NT2/D1 (cell line): ENCODE measurements around the gene SPN.
"Not testable (repeated sequence)": the region's sequence is repeated elsewhere in the genome, so short reads cannot be mapped to it uniquely, and the experiment has no call there.

Source experiments
- DNase-seq: peaks from one replicate; pipeline ENCODE4 v3.0.0-alpha.2; 2011; ENCODE audit warnings: low read depth, low spot score
- H3K27me3 ChIP-seq: 2 replicates; pipeline ENCODE4 v1.6.0; 2011; ENCODE audit warnings: mild to moderate bottlenecking; ENCODE audit not compliant: insufficient read length, insufficient read depth
- H3K36me3 ChIP-seq: 2 replicates; pipeline ENCODE4 v1.6.1; 2011; ENCODE audit warnings: mild to moderate bottlenecking, low read length, mixed read lengths; ENCODE audit not compliant: insufficient read depth, insufficient read length
- H3K4me1 ChIP-seq: 2 replicates; pipeline ENCODE4 v1.5.1; 2011; ENCODE audit not compliant: insufficient read depth, insufficient read length
- H3K4me3 ChIP-seq: 2 replicates; pipeline ENCODE4 v1.5.1; 2011; ENCODE audit warnings: low read depth; ENCODE audit not compliant: insufficient read length
- H3K9ac ChIP-seq: 2 replicates; pipeline ENCODE4 v1.6.0; 2011; ENCODE audit warnings: low read depth; ENCODE audit not compliant: insufficient read length
- H3K9me3 ChIP-seq: 2 replicates; pipeline ENCODE4 v1.5.1; 2011; ENCODE audit warnings: mild to moderate bottlenecking, low read length; ENCODE audit not compliant: insufficient read depth
- SUZ12 ChIP-seq: IDR thresholded peaks from 2 replicates; pipeline ENCODE4 v1.6.1; 2011; ENCODE audit not compliant: insufficient read length, insufficient read depth; ENCODE audit errors: extremely low read depth
- YY1 ChIP-seq: IDR thresholded peaks from 2 replicates; pipeline ENCODE4 v1.6.1; 2011; ENCODE audit not compliant: insufficient read length, insufficient read depth
- ZNF274 ChIP-seq: IDR thresholded peaks from 2 replicates; pipeline ENCODE4 v1.6.1; 2011; ENCODE audit warnings: mild to moderate bottlenecking, low read depth, low read length

SPN gene

GRCh38 chr16:29698042-29698441 is 35.0 kb downstream of the SPN start:
- TF ChIP-seq YY1 (no peak), ZNF274 (no peak), SUZ12 (no peak)
- Histone ChIP-seq H3K27me3 (no peaks in the 10 kb centered on the region), H3K4me1 (peaks cover 10% of the 10 kb centered on the region), H3K36me3 (peaks cover 38% of the 10 kb centered on the region), H3K9ac (no peak overlapping the region), H3K9me3 (no peaks in the 10 kb centered on the region), H3K4me3 (no peak overlapping the region)
- no peak for DNase-seq

GRCh38 chr16:29698484-29699323 is 35.7 kb downstream of the SPN start:
- Histone ChIP-seq H3K4me3 (no peak overlapping the region), H3K36me3 (peaks cover 38% of the 10 kb centered on the region), H3K9ac (peak overlapping the region; percentile 32), H3K4me1 (peaks cover 10% of the 10 kb centered on the region), H3K27me3 (no peaks in the 10 kb centered on the region), H3K9me3 (no peaks in the 10 kb centered on the region)
- DNase-seq, result no peak
- TF ChIP-seq YY1 (no peak), ZNF274 (no peak), SUZ12 (no peak)

GRCh38 chr16:29699324-29700219 is 36.5 kb downstream of the SPN start:
- TF ChIP-seq YY1 (no peak), SUZ12 (no peak), ZNF274 (no peak)
- Histone ChIP-seq H3K4me3 (no peak overlapping the region), H3K36me3 (peaks cover 36% of the 10 kb centered on the region), H3K9ac (peak overlapping the region; percentile 32), H3K4me1 (peaks cover 9% of the 10 kb centered on the region), H3K9me3 (no peaks in the 10 kb centered on the region), H3K27me3 (no peaks in the 10 kb centered on the region)
- DNase-seq, result no peak

- H3K27me3 ChIP-seq, result no peaks in the 10 kb centered on the region
- peaks cover 4% of the 10 kb centered on the region for H3K4me1 ChIP-seq
- H3K36me3 ChIP-seq, result peaks cover 28% of the 10 kb centered on the region
- H3K9me3 ChIP-seq, result no peaks in the 10 kb centered on the region
- TF ChIP-seq SUZ12, result no peak
- TF ChIP-seq YY1, result no peak
- TF ChIP-seq ZNF274, result no peak
- DNase-seq, result peak; percentile 77
- H3K9ac ChIP-seq, result no peak overlapping the region
- no peak overlapping the region for H3K4me3 ChIP-seq
Measured at GRCh38 chr16:29700253-29700987, 37.4 kb downstream of the SPN start.

- Histone ChIP-seq H3K4me3 (no peak overlapping the region), H3K4me1 (peaks cover 4% of the 10 kb centered on the region), H3K27me3 (no peaks in the 10 kb centered on the region), H3K9ac (no peak overlapping the region), H3K36me3 (peaks cover 22% of the 10 kb centered on the region), H3K9me3 (no peaks in the 10 kb centered on the region)
- no peak for TF ChIP-seq YY1
- no peak for TF ChIP-seq SUZ12
- no peak for TF ChIP-seq ZNF274
- DNase-seq, result no peak
Measured at GRCh38 chr16:29701214-29701555, 38.1 kb downstream of the SPN start.

GRCh38 chr16:29702269-29702668 is 39.2 kb downstream of the SPN start:
- TF ChIP-seq ZNF274 (no peak), YY1 (no peak), SUZ12 (no peak)
- Histone ChIP-seq H3K36me3 (peaks cover 12% of the 10 kb centered on the region), H3K4me3 (no peak overlapping the region), H3K27me3 (no peaks in the 10 kb centered on the region), H3K9ac (no peak overlapping the region), H3K4me1 (peaks cover 4% of the 10 kb centered on the region), H3K9me3 (no peaks in the 10 kb centered on the region)
- DNase-seq, result no peak

GRCh38 chr16:29705030-29705429 is 42.0 kb downstream of the SPN start:
- H3K4me1 ChIP-seq, result no peaks in the 10 kb centered on the region
- no peak for DNase-seq
- TF ChIP-seq SUZ12 (no peak), YY1 (no peak), ZNF274 (no peak)

GRCh38 chr16:29707160-29707559 is 44.1 kb downstream of the SPN start:
- H3K36me3 ChIP-seq, DNase-seq, H3K4me3 ChIP-seq, H3K4me1 ChIP-seq, H3K9ac ChIP-seq, H3K9me3 ChIP-seq, H3K27me3 ChIP-seq: not testable (repeated sequence)

More at GRCh38 chr16:29705030-29705429, 42.0 kb downstream of the SPN start:
- H3K36me3 ChIP-seq, result no peaks in the 10 kb centered on the region
- no peaks in the 10 kb centered on the region for H3K27me3 ChIP-seq
- H3K4me3 ChIP-seq, result no peak overlapping the region
- H3K9me3 ChIP-seq, result no peaks in the 10 kb centered on the region
- H3K9ac ChIP-seq, result no peak overlapping the region
